Type B pancreatic cell (in vitro differentiated cells): ENCODE data around the gene SRP72. TPM values are rescaled to one million over a fixed set of nuclear protein-coding genes. Genes with fewer than 3 reads are reported as not detected.

ENCODE experiments used
- DNase-seq: peaks from one replicate; pipeline ENCODE4 v3.0.0; 2021; ENCODE audit warnings: mixed read lengths; ENCODE audit not compliant: unreplicated experiment; ENCODE audit errors: extremely low spot score
- H3K27ac Mint-ChIP-seq: 2 replicates; pipeline ENCODE4 v1.8.0; 2021; ENCODE audit warnings: mild to moderate bottlenecking, mixed read lengths
- H3K27me3 Mint-ChIP-seq: 2 replicates; pipeline ENCODE4 v1.8.0; 2021; ENCODE audit warnings: mixed read lengths
- H3K36me3 Mint-ChIP-seq: 2 replicates; pipeline ENCODE4 v1.8.0; 2021; ENCODE audit warnings: mixed read lengths
- H3K4me1 Mint-ChIP-seq: one replicate; pipeline ENCODE4 v1.8.0; 2021; ENCODE audit warnings: mixed read lengths; ENCODE audit not compliant: unreplicated experiment
- H3K4me3 Mint-ChIP-seq: 2 replicates; pipeline ENCODE4 v1.8.0; 2021; ENCODE audit warnings: mild to moderate bottlenecking, mixed read lengths
- H3K9me3 Mint-ChIP-seq: 2 replicates; pipeline ENCODE4 v1.8.0; 2021; ENCODE audit warnings: mixed read lengths
- CTCF ChIP-seq: fragments of 200-600 bp; sonication (generic); conservative IDR thresholded peaks from 2 replicates; pipeline ENCODE4 v1.5.0; 2021; ENCODE audit warnings: antibody characterized with exemption, mild to moderate bottlenecking
- long read RNA-seq: library from polyadenylated mRNA; unstranded; transcript quantifications from one replicate; pipeline ENCODE4 v2.0.0, GENCODE V29; 2020
- total RNA-seq: library from RNA; stranded (reverse); gene quantifications from 2 replicates; pipeline ENCODE4 v1.2.1, GENCODE V29; 2021; ENCODE audit warnings: low replicate concordance

Gene SRP72
- total RNA-seq = 87.3 and 108 TPM in 2 replicates
- long read RNA-seq, full-length matches to known transcripts = 40 of 314 reads
- long read RNA-seq, partial matches to known transcripts = 254 of 314 reads
- long read RNA-seq, other reads (novel, unspliced or antisense) = 20 of 314 reads

- peak within 1 kb of the TSS; percentile 100 for H3K27ac Mint-ChIP-seq
- peaks cover 13% of the 10 kb centered on the region for H3K36me3 Mint-ChIP-seq
- H3K27me3 Mint-ChIP-seq = no peaks in the 10 kb centered on the region
- H3K4me1 Mint-ChIP-seq = peaks cover 32% of the 10 kb centered on the region
- peak within 1 kb of the TSS; percentile 99 for H3K4me3 Mint-ChIP-seq
- DNase-seq = peak; percentile 90
- no peak for TF ChIP-seq CTCF
- H3K9me3 Mint-ChIP-seq = no peaks in the 10 kb centered on the region
Observed at GRCh38 chr4:56467284-56468096, at the start of gene SRP72. TSS of gene SRP72 (plus strand) at chr4:56467617. CDS start at chr4:56467636, 19 bp downstream.

- H3K36me3 Mint-ChIP-seq = peaks cover 6% of the 10 kb centered on the region
- no peak overlapping the region for H3K27ac Mint-ChIP-seq
- no peak for DNase-seq
- no peak for TF ChIP-seq CTCF
- H3K9me3 Mint-ChIP-seq = no peaks in the 10 kb centered on the region
- H3K4me1 Mint-ChIP-seq = peaks cover 6% of the 10 kb centered on the region
- H3K27me3 Mint-ChIP-seq = no peaks in the 10 kb centered on the region
- H3K4me3 Mint-ChIP-seq = no peak overlapping the region
Observed at GRCh38 chr4:56424176-56424575, 43.2 kb upstream of the SRP72 start.

GRCh38 chr4:56424697-56425514, 42.5 kb upstream of the SRP72 start:
- Mint-ChIP-seq H3K4me1 (peaks cover 6% of the 10 kb centered on the region), H3K4me3 (no peak overlapping the region), H3K9me3 (no peaks in the 10 kb centered on the region), H3K27ac (no peak overlapping the region), H3K36me3 (peaks cover 6% of the 10 kb centered on the region), H3K27me3 (no peaks in the 10 kb centered on the region)
- peak; percentile 79 for TF ChIP-seq CTCF
- DNase-seq = no peak

- no peak for DNase-seq
Observed at GRCh38 chr4:56425518-56425917, 41.9 kb upstream of the SRP72 start.

More at GRCh38 chr4:56425518-56425917, 41.9 kb upstream of the SRP72 start:
- TF ChIP-seq CTCF = no peak
- Mint-ChIP-seq H3K27me3 (no peaks in the 10 kb centered on the region), H3K27ac (no peak overlapping the region), H3K4me1 (peaks cover 6% of the 10 kb centered on the region), H3K36me3 (peaks cover 6% of the 10 kb centered on the region), H3K4me3 (no peak overlapping the region), H3K9me3 (no peaks in the 10 kb centered on the region)
